Measurements from ENCODE around the gene TDP1. TPM values are rescaled to one million over a fixed set of nuclear protein-coding genes. Genes with fewer than 3 reads are reported as not detected.

TDP1 gene
- polyA plus RNA-seq, 3 donors: 25.5 to 27.8 (median 26.7) TPM

DNA sequence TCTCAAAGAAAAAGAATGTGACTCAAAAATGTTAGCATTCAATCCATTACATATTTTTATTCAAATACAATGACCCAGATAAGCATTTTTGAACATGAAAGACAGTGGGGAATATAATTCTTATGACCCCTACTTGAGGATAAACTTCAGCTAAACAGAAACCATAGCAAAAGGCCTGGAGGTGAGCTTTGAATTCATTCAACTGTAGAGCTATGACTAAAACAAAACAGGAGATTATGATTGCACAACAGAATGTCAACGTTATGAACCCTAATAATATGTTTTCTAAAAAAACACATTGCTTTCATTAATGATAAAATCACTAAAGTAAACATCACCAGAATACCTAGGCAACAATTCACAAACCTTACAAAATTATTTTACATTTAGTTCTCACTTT lies 29.0 kb upstream of the TDP1 start:
- no peak for DNase-seq (ENCODE audit: extremely low read depth in 1 of 11, low read depth in 9 of 11, low spot score in 4 of 11)

DNA sequence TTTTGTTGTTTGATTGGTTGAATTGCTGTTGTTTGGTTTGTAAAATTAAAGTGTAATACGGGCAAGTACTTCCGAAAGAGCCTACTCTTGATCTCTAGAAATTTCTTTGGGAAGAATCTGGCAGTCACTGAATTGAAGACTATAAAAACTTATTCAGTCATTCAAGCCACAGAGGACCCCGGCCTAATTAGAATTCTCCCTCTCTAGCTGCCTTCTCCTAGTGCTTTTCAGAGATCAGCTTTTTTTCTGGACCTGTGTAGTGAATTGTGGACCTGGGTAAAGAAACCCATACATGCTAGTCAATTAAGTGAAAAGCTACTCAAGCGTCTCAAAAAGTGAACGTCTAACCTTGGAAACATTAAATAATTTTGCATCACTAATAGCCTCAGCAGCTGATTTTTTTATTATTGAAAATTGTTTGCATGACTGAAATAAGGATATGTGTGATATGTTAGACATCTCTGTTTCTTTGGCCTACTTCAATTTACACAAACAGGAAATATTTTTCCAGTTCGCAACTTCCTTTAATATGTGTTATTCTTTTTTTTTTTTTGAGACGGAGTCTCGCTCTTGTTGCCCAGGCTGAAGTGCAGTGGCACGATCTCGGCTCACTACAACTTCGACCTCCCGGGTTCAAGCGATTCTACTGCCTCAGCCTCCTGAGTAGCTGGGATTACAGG lies 28.4 kb upstream of the TDP1 start:
- DNase-seq (ENCODE audit: extremely low read depth in 1 of 11, low read depth in 9 of 11, low spot score in 4 of 11): no peak

DNA sequence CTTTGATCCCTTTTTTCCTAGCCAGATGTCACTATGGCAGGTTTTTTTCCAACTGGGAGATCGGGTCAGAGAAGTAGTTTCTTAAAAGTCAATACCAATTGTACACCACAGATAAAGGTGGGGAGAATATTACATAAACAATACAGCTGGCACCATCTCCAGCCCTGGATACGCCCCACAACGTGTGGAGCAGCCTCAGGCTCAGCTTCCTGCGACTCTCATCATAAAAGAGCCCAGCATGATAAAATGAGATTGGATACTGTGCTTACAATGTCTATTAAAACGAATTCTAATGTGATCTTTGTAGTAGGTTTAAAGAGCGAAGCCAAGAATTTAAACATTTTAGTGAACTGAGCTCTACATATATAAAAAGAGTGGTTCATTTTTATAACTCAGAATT lies 22.7 kb upstream of the TDP1 start:
- DNase-seq (ENCODE audit: extremely low read depth in 1 of 11, low read depth in 9 of 11, low spot score in 4 of 11): no peak

DNA sequence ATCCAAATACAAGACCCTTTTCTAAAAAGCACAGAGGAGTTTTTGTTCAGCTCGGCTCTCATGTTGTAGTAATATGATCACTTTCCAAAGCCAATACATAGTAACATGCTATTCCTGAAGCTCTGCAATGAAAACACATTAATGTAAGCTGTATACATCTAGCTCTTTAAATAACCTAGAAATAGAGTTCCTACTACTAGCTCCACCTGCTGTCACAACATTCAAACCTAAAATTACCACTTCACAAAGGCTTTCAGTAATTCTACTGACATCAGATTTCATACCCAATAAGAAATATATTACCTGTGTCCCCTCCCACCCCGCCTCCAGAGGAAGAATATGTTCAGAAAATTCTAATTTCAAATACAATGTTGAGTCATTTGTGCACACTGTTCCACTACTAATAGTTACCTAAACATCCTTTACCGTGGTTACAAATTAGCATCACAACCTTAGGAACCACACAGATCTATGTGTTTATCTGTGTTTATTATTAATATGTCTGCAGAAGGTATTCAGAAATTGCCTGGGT lies 19.0 kb upstream of the TDP1 start:
- no peak for DNase-seq (ENCODE audit: extremely low read depth in 1 of 11, low read depth in 9 of 11, low spot score in 4 of 11)

DNA sequence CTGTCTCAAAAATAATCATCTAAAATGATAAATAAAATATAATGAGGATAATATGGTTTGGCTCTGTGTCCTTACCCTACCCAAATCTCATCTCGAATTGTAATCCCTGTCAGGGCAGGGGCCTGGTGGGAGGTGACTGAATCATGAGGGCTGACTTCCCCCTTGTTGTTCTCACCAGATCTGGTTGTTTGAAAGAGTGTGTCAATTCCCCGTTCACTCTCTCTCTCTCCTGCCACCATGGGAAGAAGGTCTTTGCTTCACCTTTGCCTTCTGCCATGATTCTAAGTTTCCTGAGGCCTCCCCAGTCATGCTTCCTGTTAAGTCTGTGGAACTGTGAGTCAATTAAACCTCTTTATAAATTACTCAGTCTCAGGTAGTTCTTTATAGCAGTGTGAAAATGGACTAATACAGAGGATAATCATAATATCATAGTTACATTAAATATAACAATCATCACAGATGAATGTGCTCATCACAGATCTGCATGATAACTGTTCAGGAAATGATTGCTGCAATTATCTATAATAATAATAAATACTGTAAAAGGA lies 13.8 kb upstream of the TDP1 start:
- DNase-seq (ENCODE audit: extremely low read depth in 1 of 11, low read depth in 9 of 11, low spot score in 4 of 11): no peak

DNA sequence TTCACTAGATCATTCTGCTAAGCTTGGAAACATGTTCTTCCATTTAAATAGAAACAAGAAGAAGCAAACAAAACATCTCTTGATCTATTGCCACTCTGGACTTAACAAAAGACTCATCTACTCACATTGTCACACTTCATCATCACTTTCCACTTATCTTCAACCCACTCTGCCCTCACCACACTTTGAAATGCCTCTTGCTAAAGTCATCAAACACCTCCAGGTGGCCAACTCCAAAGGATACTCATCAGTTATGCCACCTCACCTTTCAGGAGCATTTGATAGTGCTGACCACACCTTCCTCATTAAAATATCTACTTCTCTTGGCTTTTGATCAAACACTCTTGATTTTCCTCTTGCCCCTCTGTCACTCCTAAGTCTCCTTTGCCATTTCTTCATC lies 8.4 kb upstream of the TDP1 start:
- no peak for DNase-seq (ENCODE audit: extremely low read depth in 1 of 11, low read depth in 9 of 11, low spot score in 4 of 11)

GRCh38 chr14:89952576-89952975 lies 3.2 kb upstream of the TDP1 start:
- DNase-seq (ENCODE audit: extremely low read depth in 1 of 11, low read depth in 9 of 11, low spot score in 4 of 11): no peak

DNA sequence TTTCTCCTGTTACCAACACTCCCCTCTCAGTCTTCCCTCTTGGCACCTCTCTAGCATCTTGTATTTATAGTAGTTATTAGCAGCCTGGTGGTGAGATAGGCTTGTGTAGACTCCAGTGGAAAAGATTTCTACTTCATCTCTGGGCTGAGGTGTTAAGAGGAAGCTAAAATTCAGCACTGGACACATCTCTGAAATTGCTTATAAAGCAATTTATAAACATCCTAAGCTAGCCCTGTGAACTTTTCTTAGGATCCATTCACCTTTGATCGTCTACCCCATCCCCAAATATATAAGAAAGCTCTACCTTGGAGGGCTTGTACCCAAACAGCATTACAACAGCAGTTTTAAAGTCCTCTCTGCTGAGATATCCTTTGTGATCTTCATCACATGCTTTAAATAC lies 2.1 kb upstream of the TDP1 start:
- no peak for DNase-seq (ENCODE audit: extremely low read depth in 1 of 11, low read depth in 9 of 11, low spot score in 4 of 11)

DNA sequence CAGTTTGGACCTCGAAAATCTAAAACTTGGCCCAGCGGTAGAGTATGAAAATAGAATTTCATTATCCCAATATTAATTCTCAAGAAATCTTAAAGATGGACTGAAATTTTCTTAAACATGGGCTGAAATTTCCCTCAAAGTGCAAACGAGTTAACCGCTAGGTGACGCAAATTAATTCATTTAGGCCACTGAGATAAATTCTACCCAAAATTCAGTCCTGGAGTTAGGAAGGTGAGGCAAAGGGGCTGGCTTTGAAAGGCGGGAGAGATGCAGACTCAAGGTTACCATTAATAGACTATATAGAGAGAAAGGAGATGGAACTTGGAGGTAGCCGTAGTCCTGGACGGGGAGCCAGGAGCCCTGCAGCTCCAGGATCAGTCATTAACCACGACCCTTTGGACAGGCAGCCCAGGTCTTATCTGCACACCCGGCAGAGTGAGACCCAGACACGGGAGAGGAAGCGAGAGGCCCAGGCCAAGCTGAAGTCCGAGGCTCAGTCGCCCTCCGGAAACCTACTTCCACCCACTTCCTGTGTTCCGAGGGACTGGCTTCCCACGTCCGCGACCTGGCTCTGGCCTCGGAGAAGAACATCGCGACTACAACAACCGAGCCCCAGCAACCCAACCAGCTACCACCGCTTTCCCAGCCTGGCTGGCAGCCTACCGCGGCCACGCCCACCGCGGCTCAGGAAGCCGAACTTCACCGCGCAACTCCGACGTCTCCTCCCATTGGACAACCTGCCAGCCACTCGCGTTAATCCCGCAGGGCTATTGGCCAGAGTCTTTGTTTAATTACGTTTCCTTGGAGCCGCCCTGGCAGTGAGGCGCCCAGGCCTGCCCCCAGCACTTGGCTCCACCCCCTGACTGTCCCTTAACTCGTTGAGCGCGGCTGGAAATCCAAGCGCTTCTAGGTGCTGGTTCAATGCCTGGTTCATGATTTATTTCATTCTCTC lies 1.4 kb upstream of the TDP1 start, which contains the start of gene EFCAB11:
Gene EFCAB11 (minus strand): TSS at position 661 of the 952 bp plus-strand sequence. CDS start 70 bp downstream, at position 591.
- peak; percentile 94 to 99 (median 97) for DNase-seq (ENCODE audit: extremely low read depth in 1 of 11, low read depth in 9 of 11, low spot score in 4 of 11)

- DNase-seq (ENCODE audit: extremely low read depth in 1 of 11, low read depth in 9 of 11, low spot score in 4 of 11): peak in 1 of 11 donors; percentile 3
These were observed 544 bp upstream of the TDP1 start for GRCh38 chr14:89955022-89955744.

DNA sequence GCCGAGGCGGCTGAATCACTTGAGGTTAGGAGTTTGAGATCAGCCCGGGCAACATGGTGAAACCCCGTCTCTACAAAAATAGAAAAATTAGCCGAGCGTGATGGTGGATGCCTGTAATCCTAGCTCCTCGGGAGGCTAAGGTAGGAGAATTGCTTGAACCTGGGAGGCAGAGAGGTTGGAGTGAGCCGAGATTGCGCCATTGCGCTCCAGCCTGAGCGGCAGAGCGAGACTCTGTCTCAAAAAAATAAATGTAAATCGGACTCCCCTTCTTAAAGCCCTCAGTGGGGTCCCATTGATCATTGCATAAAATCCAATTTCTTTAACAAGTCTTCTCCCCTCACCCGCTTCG lies 908 bp downstream of the TDP1 start:
- no peak for DNase-seq (ENCODE audit: extremely low read depth in 1 of 11, low read depth in 9 of 11, low spot score in 4 of 11)

- DNase-seq (ENCODE audit: extremely low read depth in 1 of 11, low read depth in 9 of 11, low spot score in 4 of 11): no peak
These were observed 1.6 kb downstream of the TDP1 start for GRCh38 chr14:89957376-89957775.

- DNase-seq (ENCODE audit: extremely low read depth in 1 of 11, low read depth in 9 of 11, low spot score in 4 of 11): no peak
These were observed 2.1 kb downstream of the TDP1 start for GRCh38 chr14:89957791-89958190.

DNA sequence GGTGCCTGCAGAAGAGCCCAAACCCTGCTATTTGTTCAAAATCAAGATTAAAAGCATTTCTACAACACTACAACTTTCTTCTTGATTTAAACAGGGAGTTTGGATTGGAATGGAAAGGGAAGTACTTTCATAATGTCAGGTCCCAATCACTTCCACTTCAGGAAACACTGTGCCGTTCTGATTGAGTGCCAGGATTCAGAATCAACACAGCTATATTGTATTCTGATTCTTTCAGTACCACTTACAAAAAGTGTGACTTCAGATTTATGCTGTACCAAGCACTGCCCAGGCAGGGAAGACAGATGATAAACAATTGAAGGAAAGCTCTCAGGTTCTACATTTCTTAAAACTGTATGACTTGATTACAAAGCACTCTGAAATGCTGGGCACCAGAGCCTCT lies 3.2 kb downstream of the TDP1 start:
- no peak for DNase-seq (ENCODE audit: extremely low read depth in 1 of 11, low read depth in 9 of 11, low spot score in 4 of 11)

DNA sequence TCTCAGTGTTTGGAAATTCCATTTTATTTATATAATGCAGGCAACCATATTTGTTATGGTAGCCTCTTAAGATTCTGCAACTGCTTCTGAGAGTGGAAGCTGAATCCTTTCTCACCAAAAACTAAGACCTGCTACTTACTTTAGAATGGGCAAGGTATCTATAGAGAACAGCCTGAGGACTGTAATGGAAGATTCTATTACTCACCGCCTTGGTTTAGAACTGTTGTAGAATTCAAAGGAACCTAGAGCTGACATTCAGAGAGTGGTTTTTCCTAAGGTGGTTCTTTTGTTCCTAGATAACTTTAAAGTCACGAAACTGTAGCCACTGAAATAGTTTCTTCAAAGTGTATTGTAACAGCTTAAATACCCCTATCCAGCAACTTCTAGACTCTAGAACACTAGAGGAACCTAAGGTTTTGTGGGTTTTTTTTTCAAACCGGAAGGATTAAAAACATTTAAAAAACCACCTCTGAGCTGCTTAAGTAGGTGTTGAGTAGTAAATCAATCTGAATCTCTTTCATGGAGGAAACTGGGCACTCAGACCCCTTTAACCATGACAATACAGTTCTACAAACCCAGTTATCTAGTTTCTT lies 4.2 kb downstream of the TDP1 start:
- DNase-seq (ENCODE audit: extremely low read depth in 1 of 11, low read depth in 9 of 11, low spot score in 4 of 11): no peak

GRCh38 chr14:89960914-89961313 lies 5.2 kb downstream of the TDP1 start:
- DNase-seq (ENCODE audit: extremely low read depth in 1 of 11, low read depth in 9 of 11, low spot score in 4 of 11): no peak

GRCh38 chr14:89963288-89963978 lies 7.7 kb downstream of the TDP1 start:
- no peak for DNase-seq (ENCODE audit: extremely low read depth in 1 of 11, low read depth in 9 of 11, low spot score in 4 of 11)

GRCh38 chr14:89965839-89966238 lies 10.1 kb downstream of the TDP1 start:
- DNase-seq (ENCODE audit: extremely low read depth in 1 of 11, low read depth in 9 of 11, low spot score in 4 of 11): no peak
